ENCODE data around the gene TNFRSF25. TPM values are rescaled to one million over a fixed set of nuclear protein-coding genes. Genes with fewer than 3 reads are reported as not detected.
A peak's percentile ranks its signal among the peaks of the same experiment; 100 is the strongest.

Gene TNFRSF25
- total and polyA plus RNA-seq, 9 of the 15 experiments (the other 6 are each of a cell fraction or from before 2014, with no cell fraction given) = 0.24 to 0.49 TPM; not detected in 7

- intact Hi-C loops (cut with micrococcal nuclease) = no loop called here
- ATAC-seq = no peak
- Histone ChIP-seq H3K79me2 (ENCODE audit: control insufficient read depth, insufficient read depth, low read length) (no peaks in the 10 kb centered on the region), H3K36me3 (ENCODE audit: control insufficient read depth, insufficient read depth, low read length) (no peaks in the 10 kb centered on the region), H3K4me1 (replicated peaks in 1 of 2; ENCODE audit: control insufficient read depth in 2 of 2, insufficient read depth in 2 of 2, low read length in 2 of 2) (peaks cover 0 to 35% of the 10 kb centered on the region in 2 experiments; a peak in 2 of 5 replicates), H3K27me3 (ENCODE audit: control insufficient read depth in 2 of 2, insufficient read depth in 2 of 2, low read length in 2 of 2) (peaks cover 38 to 72% of the 10 kb centered on the region in 2 experiments), H3K27ac (ENCODE audit: extremely low read depth, low read depth, low read length) (no peak overlapping the region), H3K9ac (ENCODE audit: insufficient read depth in 1 of 2, low read depth in 2 of 2, low read length in 2 of 2) (peak overlapping the region in 1 of 2 experiments; percentile 11; a peak in 2 of 4 replicates), H3K4me3 (no peak overlapping the region), H3K4me2 (ENCODE audit: insufficient read depth, low read length) (no peak overlapping the region), H3K9me3 (replicated peaks; ENCODE audit: control insufficient read depth, insufficient read depth, low read depth, low read length) (no peaks in the 10 kb centered on the region), H3K9me1 (ENCODE audit: control insufficient read depth, insufficient read depth, low read length) (no peaks in the 10 kb centered on the region), H2AFZ (ENCODE audit: low read depth, low read length) (no peak overlapping the region), H4K20me1 (replicated peaks; ENCODE audit: control insufficient read depth, insufficient read depth, low read length) (peaks cover 22% of the 10 kb centered on the region)
- CTCF ChIA-PET (ENCODE audit: low intra/inter-chr PET ratio) = interaction anchor here (0.6 kb wide), 3 partner anchors 35 to 448 kb away, joined by 3 read pairs; no protein-coding TSS in a partner anchor
- BruUV-seq (replicated peaks) = no TSS peak
- in situ Hi-C loops (cut with MboI) = loop anchor here (25.0 kb wide), 1 partner anchor 735 kb away; no protein-coding TSS in a partner anchor
- WGBS (ENCODE audit: insufficient coverage, low coverage, missing lambda C conversion rate) = 13% methylated on average over 24 of the region's 24 CpGs
- DNase-seq (ENCODE audit: extremely low read depth in 1 of 4, low spot score in 3 of 4) = no peak
- no peak for FAIRE-seq
- POLR2A ChIA-PET = interaction anchor here (0.5 to 0.6 kb wide), 2 partner anchors 57 to 84 kb away, joined by 3 read pairs; no protein-coding TSS in a partner anchor
- 0 out of 2 replicates have a peak, but pooled peaks have one; percentile 18 for TF ChIP-seq CBFB (CRISPR knock-in tag; IDR thresholded peaks at IDR 0.05)
- no peak for TF ChIP-seq POLR3A (IDR thresholded peaks at IDR 0.05; ENCODE audit: borderline replicate concordance, extremely low read depth, insufficient read depth, insufficient read length)
- no peak for TF ChIP-seq U2AF1 (optimal IDR thresholded peaks at IDR 0.05; ENCODE audit: low read depth, low read length)
- no peak for TF ChIP-seq ZBTB49 (CRISPR knock-in tag; IDR thresholded peaks at IDR 0.05; ENCODE audit: borderline replicate concordance)
- TF ChIP-seq, protein P1, sequence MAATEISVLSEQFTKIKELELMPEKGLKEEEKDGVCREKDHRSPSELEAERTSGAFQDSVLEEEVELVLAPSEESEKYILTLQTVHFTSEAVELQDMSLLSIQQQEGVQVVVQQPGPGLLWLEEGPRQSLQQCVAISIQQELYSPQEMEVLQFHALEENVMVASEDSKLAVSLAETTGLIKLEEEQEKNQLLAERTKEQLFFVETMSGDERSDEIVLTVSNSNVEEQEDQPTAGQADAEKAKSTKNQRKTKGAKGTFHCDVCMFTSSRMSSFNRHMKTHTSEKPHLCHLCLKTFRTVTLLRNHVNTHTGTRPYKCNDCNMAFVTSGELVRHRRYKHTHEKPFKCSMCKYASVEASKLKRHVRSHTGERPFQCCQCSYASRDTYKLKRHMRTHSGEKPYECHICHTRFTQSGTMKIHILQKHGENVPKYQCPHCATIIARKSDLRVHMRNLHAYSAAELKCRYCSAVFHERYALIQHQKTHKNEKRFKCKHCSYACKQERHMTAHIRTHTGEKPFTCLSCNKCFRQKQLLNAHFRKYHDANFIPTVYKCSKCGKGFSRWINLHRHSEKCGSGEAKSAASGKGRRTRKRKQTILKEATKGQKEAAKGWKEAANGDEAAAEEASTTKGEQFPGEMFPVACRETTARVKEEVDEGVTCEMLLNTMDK (IDR thresholded peaks at IDR 0.05; ENCODE audit: borderline replicate concordance, insufficient read depth, low read depth, low read length, poor library complexity, severe bottlenecking) = no peak
- TF ChIP-seq, protein P2, sequence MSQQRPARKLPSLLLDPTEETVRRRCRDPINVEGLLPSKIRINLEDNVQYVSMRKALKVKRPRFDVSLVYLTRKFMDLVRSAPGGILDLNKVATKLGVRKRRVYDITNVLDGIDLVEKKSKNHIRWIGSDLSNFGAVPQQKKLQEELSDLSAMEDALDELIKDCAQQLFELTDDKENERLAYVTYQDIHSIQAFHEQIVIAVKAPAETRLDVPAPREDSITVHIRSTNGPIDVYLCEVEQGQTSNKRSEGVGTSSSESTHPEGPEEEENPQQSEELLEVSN (IDR thresholded peaks at IDR 0.05; ENCODE audit: borderline replicate concordance in 1 of 2, extremely low read depth in 1 of 2, insufficient read depth in 1 of 2, insufficient read length in 1 of 2, low read depth in 1 of 2, low read length in 1 of 2, poor library complexity in 1 of 2, severe bottlenecking in 1 of 2) = peak in 1 of 2 experiments; percentile 3
- no peak for TF ChIP-seq NFIX (CRISPR knock-in tag; IDR thresholded peaks at IDR 0.05; ENCODE audit: low read depth)
- TF ChIP-seq HDAC2 (IDR thresholded peaks at IDR 0.05) = no peak
- no peak for TF ChIP-seq MEIS2 (IDR thresholded peaks at IDR 0.05; ENCODE audit: partially characterized antibody)
- TF ChIP-seq HNRNPUL1 (IDR thresholded peaks at IDR 0.05; ENCODE audit: low read length) = no peak
- TF ChIP-seq, protein P3, sequence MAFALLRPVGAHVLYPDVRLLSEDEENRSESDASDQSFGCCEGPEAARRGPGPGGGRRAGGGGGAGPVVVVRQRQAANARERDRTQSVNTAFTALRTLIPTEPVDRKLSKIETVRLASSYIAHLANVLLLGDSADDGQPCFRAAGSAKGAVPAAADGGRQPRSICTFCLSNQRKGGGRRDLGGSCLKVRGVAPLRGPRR (CRISPR knock-in tag; IDR thresholded peaks at IDR 0.05) = no peak
- TF ChIP-seq SMC3 (conservative IDR thresholded peaks at IDR 0.05; ENCODE audit: insufficient read depth, low read depth, low read length) = no peak
- no peak for TF ChIP-seq NCOA1 (IDR thresholded peaks at IDR 0.05; ENCODE audit: low read depth)
Observed at GRCh38 chr1:6477039-6477820, 11.3 kb upstream of the TNFRSF25 start.
